Activated CD4-positive, alpha-beta T cell treated with anti-CD3 and anti-CD28 coated beads for 36 hours (primary cell): ENCODE measurements around the gene KIF5B. TPM values are rescaled to one million over a fixed set of nuclear protein-coding genes. Genes with fewer than 3 reads are reported as not detected.
A peak's percentile ranks its signal among the peaks of the same experiment; 100 is the strongest.
"Not testable (repeated sequence)": the region's sequence is repeated elsewhere in the genome, so short reads cannot be mapped to it uniquely, and the experiment has no call there.

Source experiments
- ATAC-seq: fragments of 200-7000 bp; cut with Tn5 transposase; one replicate; pipeline ENCODE4 v1.10.0; 2021; ENCODE audit warnings: mild to moderate bottlenecking, moderate library complexity
- CTCF ChIA-PET: fragments of 350-600 bp; sonication (Branson Sonifier 250); formaldehyde crosslinking; loops from one replicate; lab custom pipeline; 2021; ENCODE audit warnings: antibody characterized with exemption; lab: Charles Lee
- POLR2A ChIA-PET: fragments of 350-600 bp; sonication (Branson Sonifier 250); formaldehyde crosslinking; loops from one replicate; lab custom pipeline; 2021; ENCODE audit warnings: antibody characterized with exemption, inconsistent platforms; lab: Charles Lee
- DNase-seq: peaks from one replicate; pipeline ENCODE4 v3.0.0-alpha.2; 2020
- H3K27ac Mint-ChIP-seq: one replicate; pipeline ENCODE4 v1.8.0; 2021; ENCODE audit warnings: mixed read lengths
- H3K27me3 Mint-ChIP-seq: one replicate; pipeline ENCODE4 v1.8.0; 2021; ENCODE audit warnings: mixed read lengths
- H3K36me3 Mint-ChIP-seq: one replicate; pipeline ENCODE4 v1.8.0; 2021; ENCODE audit warnings: low read depth, mixed read lengths
- H3K4me1 Mint-ChIP-seq: one replicate; pipeline ENCODE4 v1.8.0; 2021; ENCODE audit warnings: mixed read lengths
- H3K4me3 Mint-ChIP-seq: one replicate; pipeline ENCODE4 v1.8.0; 2021; ENCODE audit warnings: mild to moderate bottlenecking, moderate library complexity, mixed read lengths
- H3K9me3 Mint-ChIP-seq: one replicate; pipeline ENCODE4 v1.8.0; 2021; ENCODE audit warnings: low read depth, mixed read lengths
- intact Hi-C, 2 experiments: fragments of 100-400 bp; cut with DNase I in 1 of 2; cut with micrococcal nuclease in 1 of 2; formaldehyde crosslinking; loops; one replicate each; pipeline versions ENCODE4 v1.14.2 to v1.15.1; 2022 to 2024; cut with DNase I, micrococcal nuclease
- total RNA-seq, 2 experiments: library from RNA; stranded (reverse); gene quantifications; one replicate each; pipeline ENCODE4 v1.2.3, GENCODE V29; 2021

KIF5B gene
- total RNA-seq, 2 experiments from 2014 or later: 57.4 to 59.9 TPM

DNA sequence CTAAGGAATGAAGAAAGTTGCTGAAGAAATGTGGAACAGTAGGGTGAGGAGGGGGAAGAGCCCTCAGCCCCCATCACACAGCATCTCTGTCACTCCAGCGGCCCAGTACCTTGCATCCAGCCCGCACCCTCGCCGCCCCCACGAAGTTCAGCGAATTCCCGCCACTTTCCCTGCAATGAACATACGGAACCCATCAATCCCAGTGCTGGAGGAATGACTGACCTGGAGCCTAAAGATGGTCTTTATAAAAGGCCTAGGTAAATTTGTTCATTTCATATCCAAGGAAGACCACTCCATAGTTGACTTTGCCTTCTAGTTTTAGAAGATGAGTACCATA, 779 bp upstream of the KIF5B start:
- intact Hi-C loops: loop anchor here (2.0 to 10.0 kb wide), 11 partner anchors 92 to 1625 kb away; partner anchors contain the start of genes CCDC7 (in 2 of the 2), ARHGAP12 (in 1 of the 2), EPC1 (in 1 of the 2) and MAP3K8 (in 1 of the 2)
- POLR2A ChIA-PET: no interaction called here
- Mint-ChIP-seq H3K27ac (peak overlapping the region; percentile 96), H3K27me3 (no peaks in the 10 kb centered on the region), H3K36me3 (peaks cover 16% of the 10 kb centered on the region), H3K9me3 (no peaks in the 10 kb centered on the region), H3K4me3 (peak overlapping the region; percentile 97), H3K4me1 (peaks cover 27% of the 10 kb centered on the region)
- CTCF ChIA-PET: interaction anchor here (0.8 to 1.1 kb wide), 3 partner anchors 20 to 195 kb away, joined by 3 to 5 read pairs (median 4); no protein-coding TSS in a partner anchor
- no peak for ATAC-seq
- DNase-seq: no peak

DNA sequence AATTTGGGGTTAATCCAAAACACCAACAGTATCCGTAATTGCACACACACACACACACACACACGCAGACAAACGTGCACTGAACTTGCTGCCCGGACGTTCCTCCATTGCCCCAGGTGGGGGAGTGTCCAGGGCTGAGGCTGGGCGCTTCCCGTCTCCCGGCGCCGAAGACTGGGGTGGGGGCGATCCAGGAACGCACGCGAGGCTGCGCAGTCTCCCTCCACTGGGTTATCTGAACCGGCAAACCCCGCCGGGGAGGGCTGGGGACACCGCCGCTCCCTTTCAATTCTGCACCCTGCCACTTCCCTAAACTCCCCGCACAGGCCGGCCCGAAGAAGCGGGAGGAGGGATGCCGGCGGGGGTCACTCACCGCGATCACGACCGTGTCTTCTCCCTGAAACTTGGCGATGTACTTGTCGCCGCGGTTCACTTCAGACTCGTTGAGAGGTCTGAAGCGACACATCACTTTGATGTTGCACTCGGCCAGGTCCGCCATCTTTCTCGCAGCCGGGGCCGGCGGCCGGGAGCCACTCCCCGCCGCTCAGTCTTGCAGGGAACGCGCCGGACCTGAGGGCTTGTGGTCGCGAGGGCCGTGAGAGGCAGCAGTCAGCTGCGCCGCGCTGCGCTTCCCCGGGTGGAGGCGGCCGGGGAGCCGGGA, 618 bp downstream of the KIF5B start:
- peak overlapping the region; percentile 97 for H3K4me3 Mint-ChIP-seq
- peak; percentile 62 for ATAC-seq
- H3K27ac Mint-ChIP-seq: peak overlapping the region; percentile 96
- H3K9me3 Mint-ChIP-seq: no peaks in the 10 kb centered on the region
- H3K27me3 Mint-ChIP-seq: no peaks in the 10 kb centered on the region
- ChIA-PET POLR2A (interaction anchor here (0.6 to 0.7 kb wide), 2 partner anchors 390 to 451 kb away, joined by 3 to 4 read pairs; partner anchors contain the start of gene CCDC7), CTCF (interaction anchor here (0.7 to 0.9 kb wide), 2 partner anchors 12 to 194 kb away, joined by 3 to 4 read pairs; no protein-coding TSS in a partner anchor)
- DNase-seq: peak; percentile 75
- peaks cover 41% of the 10 kb centered on the region for H3K4me1 Mint-ChIP-seq
- peaks cover 16% of the 10 kb centered on the region for H3K36me3 Mint-ChIP-seq
- intact Hi-C loops: loop anchor here (1.0 to 10.0 kb wide), 15 partner anchors 93 to 1623 kb away; partner anchors contain the start of genes ARHGAP12 (in 2 of the 2), CCDC7 (in 2 of the 2), EPC1 (in 1 of the 2) and ITGB1 (in 1 of the 2)

DNA sequence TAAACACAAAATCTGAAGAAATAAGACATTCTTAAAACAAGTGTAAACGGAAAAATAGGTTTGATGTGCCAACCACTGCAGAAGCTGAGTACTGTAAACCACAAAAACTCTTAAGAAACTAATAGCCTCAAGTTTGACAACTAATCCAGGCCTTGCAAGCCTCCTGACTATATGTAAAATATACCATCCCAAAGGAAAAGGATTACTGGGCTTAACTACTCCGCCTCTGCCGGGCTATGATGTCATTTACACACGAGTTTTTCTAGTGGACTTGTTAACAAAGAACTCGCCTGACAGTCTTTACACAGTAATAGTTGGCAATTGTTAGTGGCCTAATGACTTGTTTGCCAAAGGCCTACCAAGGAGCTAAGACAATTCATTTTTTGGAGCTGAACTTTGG, 2.1 kb downstream of the KIF5B start:
- Mint-ChIP-seq H3K27ac (peak overlapping the region; percentile 96), H3K36me3 (peaks cover 26% of the 10 kb centered on the region), H3K27me3 (no peaks in the 10 kb centered on the region), H3K4me3 (peak overlapping the region; percentile 97), H3K9me3 (no peaks in the 10 kb centered on the region), H3K4me1 (peaks cover 56% of the 10 kb centered on the region)
- intact Hi-C loops: loop anchor here (2.0 to 10.0 kb wide), 5 partner anchors 281 to 1061 kb away; partner anchors contain the start of gene CCDC7 (in 1 of the 2)
- POLR2A ChIA-PET: no interaction called here
- DNase-seq: no peak
- CTCF ChIA-PET: interaction anchor here (0.9 kb wide), 1 partner anchor 20 kb away, joined by 3 read pairs; no protein-coding TSS in a partner anchor
- no peak for ATAC-seq

DNA sequence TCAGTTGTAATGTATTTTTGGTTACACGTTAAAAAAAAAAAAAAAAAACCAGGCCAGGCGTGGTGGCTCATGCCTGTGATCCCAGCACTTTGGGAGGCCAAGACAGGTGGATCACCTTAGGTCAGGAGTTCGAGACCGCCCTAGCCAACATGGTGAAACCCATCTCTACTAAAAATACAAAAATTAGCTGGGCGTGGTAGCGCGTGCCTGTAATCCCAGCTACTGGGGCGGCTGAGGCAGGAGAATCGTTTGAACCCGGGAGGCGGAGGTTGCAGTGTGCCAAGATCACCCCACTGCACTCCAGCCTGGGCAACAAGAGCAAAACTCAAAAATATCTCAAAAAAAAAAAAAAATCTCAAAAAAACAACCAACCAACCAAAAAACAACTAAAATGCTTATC, 2.8 kb downstream of the KIF5B start:
- H3K27ac Mint-ChIP-seq, ATAC-seq, H3K27me3 Mint-ChIP-seq, H3K9me3 Mint-ChIP-seq, POLR2A ChIA-PET: not testable (repeated sequence)
- CTCF ChIA-PET: interaction anchor here (1.0 kb wide), 1 partner anchor 76 kb away, joined by 3 read pairs; no protein-coding TSS in a partner anchor
- intact Hi-C loops: loop anchor here (10.0 kb wide), 4 partner anchors 281 to 1061 kb away; partner anchors contain the start of gene CCDC7 (in 1 of the 2)
- DNase-seq: peak; percentile 17
- H3K36me3 Mint-ChIP-seq: peaks cover 29% of the 10 kb centered on the region
- peaks cover 59% of the 10 kb centered on the region for H3K4me1 Mint-ChIP-seq
- H3K4me3 Mint-ChIP-seq: peak overlapping the region; percentile 97

DNA sequence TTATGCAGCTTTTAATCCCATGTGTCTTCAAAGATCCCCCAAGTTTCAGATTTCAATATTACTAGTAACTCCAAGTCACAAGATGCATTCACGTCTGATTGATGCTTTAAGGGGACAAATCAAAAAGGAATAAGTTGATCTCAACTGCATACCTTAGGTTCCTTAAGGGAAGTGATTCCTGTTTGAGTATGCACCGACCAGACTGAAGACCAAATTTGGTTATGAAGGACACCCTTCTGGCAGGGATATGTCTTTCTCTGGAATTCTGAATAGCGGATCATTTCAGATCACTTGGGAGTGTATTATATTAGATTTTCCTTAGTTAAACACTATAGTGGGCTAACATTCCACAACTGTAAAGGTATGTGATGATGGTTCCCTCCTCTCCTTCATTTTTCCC, 4.3 kb downstream of the KIF5B start:
- H3K9me3 Mint-ChIP-seq: no peaks in the 10 kb centered on the region
- peak overlapping the region; percentile 18 for H3K4me3 Mint-ChIP-seq
- peak overlapping the region; percentile 20 for H3K27ac Mint-ChIP-seq
- no peaks in the 10 kb centered on the region for H3K27me3 Mint-ChIP-seq
- no peak for ATAC-seq
- intact Hi-C loops: loop anchor here (10.0 kb wide), 4 partner anchors 283 to 1063 kb away; partner anchors contain the start of gene CCDC7 (in 1 of the 2)
- POLR2A ChIA-PET: no interaction called here
- H3K4me1 Mint-ChIP-seq: peaks cover 67% of the 10 kb centered on the region
- CTCF ChIA-PET: no interaction called here
- H3K36me3 Mint-ChIP-seq: peaks cover 39% of the 10 kb centered on the region
- no peak for DNase-seq

DNA sequence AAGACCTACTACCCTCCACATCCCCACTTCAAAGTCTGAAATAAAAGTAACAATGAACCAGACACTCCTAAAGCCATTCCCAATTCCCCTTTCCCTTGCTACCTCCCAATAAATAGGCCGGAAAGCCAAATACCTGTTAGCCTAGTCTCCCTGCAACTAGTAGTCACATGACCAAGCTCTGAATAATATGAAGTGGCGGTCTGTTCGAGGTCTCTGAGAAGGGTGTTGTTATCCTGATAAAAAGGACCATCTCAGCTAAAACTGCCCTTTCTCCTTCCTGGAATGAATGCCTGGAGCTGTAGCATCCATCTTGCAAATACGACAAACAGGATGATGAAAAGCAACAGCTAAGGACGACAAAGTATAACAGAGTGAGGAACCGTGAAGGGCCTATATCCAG, 6.0 kb downstream of the KIF5B start:
- no peak overlapping the region for H3K4me3 Mint-ChIP-seq
- ChIA-PET POLR2A (interaction anchor here (0.7 kb wide), 1 partner anchor 1052 kb away, joined by 3 read pairs; no protein-coding TSS in a partner anchor), CTCF (interaction anchor here (1.3 to 1.5 kb wide), 2 partner anchors 9 to 161 kb away, joined by 3 to 5 read pairs; no protein-coding TSS in a partner anchor)
- H3K4me1 Mint-ChIP-seq: peaks cover 76% of the 10 kb centered on the region
- H3K27ac Mint-ChIP-seq: peak overlapping the region; percentile 58
- H3K9me3 Mint-ChIP-seq: no peaks in the 10 kb centered on the region
- intact Hi-C loops: loop anchor here (10.0 kb wide), 4 partner anchors 285 to 1065 kb away; partner anchors contain the start of gene CCDC7 (in 1 of the 2)
- peaks cover 47% of the 10 kb centered on the region for H3K36me3 Mint-ChIP-seq
- ATAC-seq (no peak), DNase-seq (no peak)
- no peaks in the 10 kb centered on the region for H3K27me3 Mint-ChIP-seq

DNA sequence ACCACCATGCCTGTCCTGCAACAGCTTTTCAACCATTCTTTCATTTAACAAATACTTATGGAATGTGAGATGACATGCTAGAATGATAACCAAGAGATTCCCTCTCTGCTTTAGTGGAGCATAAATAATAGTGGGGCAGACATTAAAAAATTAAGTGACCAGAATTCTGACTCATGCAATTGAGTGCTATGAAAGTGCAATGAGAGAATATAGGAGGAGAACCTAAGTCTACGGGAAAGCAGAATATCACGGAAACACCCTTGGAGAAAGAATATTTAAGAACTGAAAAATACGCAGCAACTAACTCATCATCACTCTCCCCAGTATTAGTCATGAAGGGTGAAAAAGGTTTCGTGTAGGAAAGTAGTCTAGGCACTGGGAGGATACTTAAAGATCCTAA, 7.1 kb downstream of the KIF5B start:
- no peak for DNase-seq
- Mint-ChIP-seq H3K27ac (no peak overlapping the region), H3K27me3 (no peaks in the 10 kb centered on the region), H3K9me3 (no peaks in the 10 kb centered on the region), H3K36me3 (peaks cover 50% of the 10 kb centered on the region), H3K4me1 (peaks cover 84% of the 10 kb centered on the region), H3K4me3 (no peak overlapping the region)
- peak; percentile 36 for ATAC-seq
- CTCF ChIA-PET: no interaction called here
- intact Hi-C loops: no loop called here
- POLR2A ChIA-PET: no interaction called here

DNA sequence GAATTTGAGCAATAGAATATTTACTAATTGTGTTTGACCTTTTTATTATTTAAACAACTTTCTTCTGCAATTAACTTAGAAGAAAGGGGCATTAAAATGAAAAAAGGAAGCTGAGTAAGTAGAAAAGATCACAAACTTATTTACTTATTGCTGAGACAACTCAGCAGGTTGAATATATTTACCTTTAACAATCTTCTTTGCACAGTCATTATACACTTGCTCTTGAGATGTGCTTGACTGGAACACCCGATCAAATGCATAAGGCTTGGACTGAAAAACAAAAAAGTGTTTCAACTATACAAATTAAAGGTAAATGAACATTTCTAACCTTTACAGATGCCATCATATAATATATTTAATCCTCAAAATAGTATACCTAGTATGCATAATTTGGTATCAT, 7.9 kb downstream of the KIF5B start:
- H3K4me3 Mint-ChIP-seq: no peak overlapping the region
- H3K4me1 Mint-ChIP-seq: peaks cover 88% of the 10 kb centered on the region
- H3K36me3 Mint-ChIP-seq: peaks cover 56% of the 10 kb centered on the region
- DNase-seq: no peak
- no peak overlapping the region for H3K27ac Mint-ChIP-seq
- no peaks in the 10 kb centered on the region for H3K27me3 Mint-ChIP-seq
- H3K9me3 Mint-ChIP-seq: no peaks in the 10 kb centered on the region
- ChIA-PET CTCF (no interaction called here), POLR2A (no interaction called here)
- intact Hi-C loops: no loop called here
- no peak for ATAC-seq

DNA sequence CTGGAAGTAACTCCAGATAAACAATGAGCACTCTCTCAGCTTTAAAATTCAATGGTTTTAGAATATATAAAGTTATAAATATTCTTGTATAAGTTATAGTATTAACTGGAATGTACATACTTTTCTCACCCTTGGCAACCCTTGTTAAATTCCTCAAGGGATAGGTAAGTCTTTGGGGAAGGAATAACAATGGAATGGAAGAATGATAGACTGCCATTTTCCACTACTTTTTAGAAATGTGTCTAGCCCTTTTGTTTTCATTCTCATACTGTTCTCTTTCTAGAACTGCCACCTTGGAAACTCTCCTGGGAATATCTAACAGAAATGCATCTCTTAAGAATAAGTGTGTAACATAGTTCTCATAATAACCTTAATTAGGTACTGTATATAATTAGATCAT, 8.3 kb downstream of the KIF5B start:
- POLR2A ChIA-PET: no interaction called here

DNA sequence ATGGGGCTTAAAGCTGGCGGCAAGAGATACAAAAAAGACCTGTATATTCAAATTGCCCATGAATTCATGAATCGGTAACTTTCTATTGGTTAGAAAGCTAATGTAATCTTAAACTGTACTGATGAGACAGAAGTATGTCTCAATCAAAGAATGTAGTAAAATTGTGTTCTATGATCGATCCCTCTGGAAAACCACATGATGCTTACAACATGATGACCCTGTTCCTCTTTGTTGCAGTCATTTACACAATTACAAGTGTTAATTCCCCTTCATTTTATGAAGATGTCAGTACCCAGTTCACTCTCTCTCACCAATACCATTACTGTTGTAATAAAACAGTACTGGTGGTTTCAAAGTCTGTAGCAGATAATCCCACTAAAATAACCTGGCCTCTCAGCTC, 10.1 kb downstream of the KIF5B start:
- DNase-seq (no peak), ATAC-seq (no peak)
- ChIA-PET POLR2A (interaction anchor here (0.6 kb wide), 1 partner anchor 254 kb away, joined by 6 read pairs; no protein-coding TSS in a partner anchor), CTCF (interaction anchor here (0.7 kb wide), 1 partner anchor 9 kb away, joined by 3 read pairs; no protein-coding TSS in a partner anchor)
- Mint-ChIP-seq H3K36me3 (peaks cover 66% of the 10 kb centered on the region), H3K4me3 (no peak overlapping the region), H3K27me3 (no peaks in the 10 kb centered on the region), H3K9me3 (no peaks in the 10 kb centered on the region), H3K4me1 (peaks cover 82% of the 10 kb centered on the region), H3K27ac (no peak overlapping the region)
- intact Hi-C loops: no loop called here

More for the DNA sequence above, 8.3 kb downstream of the KIF5B start:
- Mint-ChIP-seq H3K4me1 (peaks cover 88% of the 10 kb centered on the region), H3K9me3 (no peaks in the 10 kb centered on the region), H3K27ac (no peak overlapping the region), H3K4me3 (no peak overlapping the region), H3K27me3 (no peaks in the 10 kb centered on the region), H3K36me3 (peaks cover 58% of the 10 kb centered on the region)
- DNase-seq (no peak), ATAC-seq (no peak)
- CTCF ChIA-PET: no interaction called here
- intact Hi-C loops: no loop called here

DNA sequence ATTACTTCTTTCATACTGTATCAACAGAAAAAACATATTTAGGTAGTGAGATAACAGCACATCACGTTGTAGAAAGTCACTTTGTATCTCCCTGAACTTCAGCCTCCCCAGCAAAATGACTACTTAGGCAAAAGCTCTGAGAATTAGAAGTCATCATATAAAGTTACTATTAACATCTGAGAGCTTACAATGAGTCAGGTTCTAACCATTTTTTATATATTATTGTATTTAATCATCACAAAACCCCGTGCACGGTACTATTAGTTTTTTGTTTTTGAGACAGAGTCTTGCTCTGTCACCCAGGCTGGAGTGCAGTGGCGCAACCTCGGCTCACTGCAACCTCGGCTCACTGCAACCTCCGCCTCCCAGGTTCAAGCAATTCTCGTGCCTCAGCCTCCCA, 13.5 kb downstream of the KIF5B start:
- peaks cover 59% of the 10 kb centered on the region for H3K36me3 Mint-ChIP-seq
- peak; percentile 44 for ATAC-seq
- CTCF ChIA-PET: interaction anchor here (1.2 to 2.4 kb wide), 4 partner anchors 12 to 327 kb away, joined by 3 to 7 read pairs (median 4); no protein-coding TSS in a partner anchor
- H3K27ac Mint-ChIP-seq: peak overlapping the region; percentile 73
- DNase-seq, H3K27me3 Mint-ChIP-seq, H3K9me3 Mint-ChIP-seq, POLR2A ChIA-PET, H3K4me3 Mint-ChIP-seq: not testable (repeated sequence)
- intact Hi-C loops: loop anchor here in 1 of 2 experiments (1.0 kb wide), 1 partner anchor 11 kb away; no protein-coding TSS in a partner anchor
- peaks cover 67% of the 10 kb centered on the region for H3K4me1 Mint-ChIP-seq
